ENCODE results near the gene PPM1H. TPM values are rescaled to one million over a fixed set of nuclear protein-coding genes. Genes with fewer than 3 reads are reported as not detected.

Gene PPM1H
- total RNA-seq, 5 donors from 2014 or later (not counting 1 experiment from before 2014, with no cell fraction given): 0.18 to 0.82 (median 0.42) TPM

- H3K36me3 ChIP-seq (ENCODE audit: control insufficient read depth in 2 of 2, extremely low read depth in 1 of 2, insufficient read depth in 1 of 2, low read length in 1 of 2): no peaks in the 10 kb centered on the region
- H3K9me3 ChIP-seq: no peaks in the 10 kb centered on the region
- no peak for ATAC-seq (replicated peaks in 1 of 4)
- POLR2A ChIA-PET: no interaction called here
- H3K27ac Mint-ChIP-seq: no peak overlapping the region
- H3K36me3 Mint-ChIP-seq: no peaks in the 10 kb centered on the region
- H3K4me1 Mint-ChIP-seq: no peaks in the 10 kb centered on the region
- no peak overlapping the region for H3K4me3 ChIP-seq (ENCODE audit: control insufficient read depth in 1 of 2, extremely low read depth in 1 of 2, low read length in 1 of 2)
- 68% methylated on average over 2 of the region's 2 CpGs for WGBS (ENCODE audit: insufficient coverage)
- no peaks in the 10 kb centered on the region for H3K4me1 ChIP-seq (ENCODE audit: control insufficient read depth in 1 of 2, extremely low read depth in 1 of 2, insufficient read depth in 2 of 2, low read length in 2 of 2)
- H3K27ac ChIP-seq (ENCODE audit: low read length): no peak overlapping the region
- H3K4me3 Mint-ChIP-seq: no peak overlapping the region
- no peak for DNase-seq
- H3K9me3 Mint-ChIP-seq: no peaks in the 10 kb centered on the region
- H3K27me3 Mint-ChIP-seq: peaks cover 5 to 9% of the 10 kb centered on the region in 2 donors
- peaks cover 0 to 10% of the 10 kb centered on the region in 2 experiments for H3K27me3 ChIP-seq (replicated peaks in 1 of 2; ENCODE audit: control insufficient read depth in 2 of 2, extremely low read depth in 1 of 2, insufficient read depth in 2 of 2, low read length in 1 of 2)
- CTCF ChIA-PET: no interaction called here
Observed at GRCh38 chr12:62924084-62924483, 10.9 kb downstream of the PPM1H start.

GRCh38 chr12:62922539-62922938, 12.4 kb downstream of the PPM1H start:
- Mint-ChIP-seq H3K9me3 (no peaks in the 10 kb centered on the region), H3K27me3 (peaks cover 0 to 7% of the 10 kb centered on the region in 2 donors), H3K36me3 (no peaks in the 10 kb centered on the region), H3K4me1 (no peaks in the 10 kb centered on the region), H3K4me3 (no peak overlapping the region), H3K27ac (no peak overlapping the region)
- ATAC-seq (replicated peaks in 1 of 4) (no peak), DNase-seq (no peak)
- H3K4me3 ChIP-seq (ENCODE audit: control insufficient read depth in 1 of 2, extremely low read depth in 1 of 2, low read length in 1 of 2): no peak overlapping the region
- 80% methylated on average over 1 of the region's 2 CpGs for WGBS (ENCODE audit: insufficient coverage)
- ChIA-PET CTCF (no interaction called here), POLR2A (no interaction called here)
- H3K27ac ChIP-seq (ENCODE audit: low read length): no peak overlapping the region
- H3K36me3 ChIP-seq (ENCODE audit: control insufficient read depth in 2 of 2, extremely low read depth in 1 of 2, insufficient read depth in 1 of 2, low read length in 1 of 2): no peaks in the 10 kb centered on the region
- peaks cover 0 to 10% of the 10 kb centered on the region in 2 experiments for H3K27me3 ChIP-seq (replicated peaks in 1 of 2; ENCODE audit: control insufficient read depth in 2 of 2, extremely low read depth in 1 of 2, insufficient read depth in 2 of 2, low read length in 1 of 2)
- no peaks in the 10 kb centered on the region for H3K4me1 ChIP-seq (ENCODE audit: control insufficient read depth in 1 of 2, extremely low read depth in 1 of 2, insufficient read depth in 2 of 2, low read length in 2 of 2)
- no peaks in the 10 kb centered on the region for H3K9me3 ChIP-seq

DNA sequence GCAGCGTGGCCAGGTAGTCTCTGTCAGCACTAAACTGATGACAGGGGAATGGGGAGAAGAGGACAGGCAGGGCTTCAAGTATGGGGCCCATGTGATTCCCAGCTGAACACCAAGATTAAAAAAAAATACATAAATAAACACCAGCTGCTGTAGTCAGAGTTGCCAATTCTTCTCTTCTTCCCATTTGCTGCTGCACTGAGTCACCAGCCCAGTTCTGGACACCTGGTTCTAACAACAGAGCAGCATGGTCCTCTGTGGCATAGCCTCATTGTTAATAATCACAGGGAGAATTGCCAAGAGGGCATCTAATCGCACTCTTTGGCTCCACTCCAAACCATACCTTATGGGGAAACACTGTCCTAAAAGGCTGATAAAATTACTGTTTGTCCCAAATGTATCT, 15.1 kb downstream of the PPM1H start:
- Histone ChIP-seq H3K27ac (ENCODE audit: low read length) (no peak overlapping the region), H3K27me3 (replicated peaks in 1 of 2; ENCODE audit: control insufficient read depth in 2 of 2, extremely low read depth in 1 of 2, insufficient read depth in 2 of 2, low read length in 1 of 2) (peaks cover 0 to 4% of the 10 kb centered on the region in 2 experiments), H3K36me3 (ENCODE audit: control insufficient read depth in 2 of 2, extremely low read depth in 1 of 2, insufficient read depth in 1 of 2, low read length in 1 of 2) (no peaks in the 10 kb centered on the region), H3K4me3 (ENCODE audit: control insufficient read depth in 1 of 2, extremely low read depth in 1 of 2, low read length in 1 of 2) (no peak overlapping the region), H3K4me1 (ENCODE audit: control insufficient read depth in 1 of 2, extremely low read depth in 1 of 2, insufficient read depth in 2 of 2, low read length in 2 of 2) (no peaks in the 10 kb centered on the region), H3K9me3 (no peaks in the 10 kb centered on the region)
- 71% methylated on average over 1 of the region's 2 CpGs for WGBS (ENCODE audit: insufficient coverage)
- Mint-ChIP-seq H3K9me3 (no peaks in the 10 kb centered on the region), H3K27ac (no peak overlapping the region), H3K4me3 (no peak overlapping the region), H3K27me3 (peaks cover 4 to 7% of the 10 kb centered on the region in 2 donors), H3K36me3 (no peaks in the 10 kb centered on the region), H3K4me1 (no peaks in the 10 kb centered on the region)
- DNase-seq: no peak
- no peak for ATAC-seq (replicated peaks in 1 of 4)
- ChIA-PET POLR2A (interaction anchor here in 1 of 2 donors (0.6 kb wide), 1 partner anchor 1198 kb away, joined by 3 read pairs; no protein-coding TSS in a partner anchor), CTCF (no interaction called here)

GRCh38 chr12:62917926-62918325, 17.0 kb downstream of the PPM1H start:
- no peak overlapping the region for H3K27ac ChIP-seq (ENCODE audit: low read length)
- no peak overlapping the region for H3K27ac Mint-ChIP-seq
- ChIA-PET CTCF (no interaction called here), POLR2A (no interaction called here)
- H3K4me1 ChIP-seq (ENCODE audit: control insufficient read depth in 1 of 2, extremely low read depth in 1 of 2, insufficient read depth in 2 of 2, low read length in 2 of 2): no peaks in the 10 kb centered on the region
- no peaks in the 10 kb centered on the region for H3K9me3 Mint-ChIP-seq
- no peak overlapping the region for H3K4me3 ChIP-seq (ENCODE audit: control insufficient read depth in 1 of 2, extremely low read depth in 1 of 2, low read length in 1 of 2)
- no peaks in the 10 kb centered on the region for H3K9me3 ChIP-seq
- no peaks in the 10 kb centered on the region for H3K36me3 Mint-ChIP-seq
- DNase-seq: no peak
- no peaks in the 10 kb centered on the region for H3K36me3 ChIP-seq (ENCODE audit: control insufficient read depth in 2 of 2, extremely low read depth in 1 of 2, insufficient read depth in 1 of 2, low read length in 1 of 2)
- H3K27me3 Mint-ChIP-seq: peaks cover 4% of the 10 kb centered on the region in 2 donors
- H3K4me3 Mint-ChIP-seq: no peak overlapping the region
- H3K4me1 Mint-ChIP-seq: no peaks in the 10 kb centered on the region
- no CpG with 5 or more reads among the region's 1 CpG for WGBS (ENCODE audit: insufficient coverage)
- H3K27me3 ChIP-seq (replicated peaks in 1 of 2; ENCODE audit: control insufficient read depth in 2 of 2, extremely low read depth in 1 of 2, insufficient read depth in 2 of 2, low read length in 1 of 2): peaks cover 0 to 3% of the 10 kb centered on the region in 2 experiments
- no peak for ATAC-seq (replicated peaks in 1 of 4)

- no peaks in the 10 kb centered on the region for H3K4me1 ChIP-seq (ENCODE audit: control insufficient read depth in 1 of 2, extremely low read depth in 1 of 2, insufficient read depth in 2 of 2, low read length in 2 of 2)
- no peaks in the 10 kb centered on the region for H3K9me3 ChIP-seq
- Mint-ChIP-seq H3K4me1 (no peaks in the 10 kb centered on the region), H3K27ac (no peak overlapping the region), H3K4me3 (no peak overlapping the region), H3K36me3 (no peaks in the 10 kb centered on the region), H3K27me3 (peaks cover 4% of the 10 kb centered on the region in 2 donors), H3K9me3 (no peaks in the 10 kb centered on the region)
- WGBS (ENCODE audit: insufficient coverage): 80% methylated on average over 2 of the region's 7 CpGs
- H3K36me3 ChIP-seq (ENCODE audit: control insufficient read depth in 2 of 2, extremely low read depth in 1 of 2, insufficient read depth in 1 of 2, low read length in 1 of 2): no peaks in the 10 kb centered on the region
- DNase-seq (no peak), ATAC-seq (replicated peaks in 1 of 4) (no peak)
- H3K27ac ChIP-seq (ENCODE audit: low read length): no peak overlapping the region
- no peak overlapping the region for H3K4me3 ChIP-seq (ENCODE audit: control insufficient read depth in 1 of 2, extremely low read depth in 1 of 2, low read length in 1 of 2)
- CTCF ChIA-PET: interaction anchor here in 1 of 2 donors (0.6 kb wide), 1 partner anchor 1370 kb away, joined by 3 read pairs; no protein-coding TSS in a partner anchor
- H3K27me3 ChIP-seq (replicated peaks in 1 of 2; ENCODE audit: control insufficient read depth in 2 of 2, extremely low read depth in 1 of 2, insufficient read depth in 2 of 2, low read length in 1 of 2): peaks cover 0 to 3% of the 10 kb centered on the region in 2 experiments
- POLR2A ChIA-PET: no interaction called here
Observed at GRCh38 chr12:62916632-62917425, 18.1 kb downstream of the PPM1H start.

- Mint-ChIP-seq H3K4me1 (no peaks in the 10 kb centered on the region), H3K9me3 (no peaks in the 10 kb centered on the region), H3K36me3 (no peaks in the 10 kb centered on the region), H3K27me3 (peaks cover 4% of the 10 kb centered on the region in 2 donors), H3K4me3 (no peak overlapping the region), H3K27ac (no peak overlapping the region)
- Histone ChIP-seq H3K27ac (ENCODE audit: low read length) (no peak overlapping the region), H3K27me3 (replicated peaks in 1 of 2; ENCODE audit: control insufficient read depth in 2 of 2, extremely low read depth in 1 of 2, insufficient read depth in 2 of 2, low read length in 1 of 2) (peaks cover 0 to 3% of the 10 kb centered on the region in 2 experiments), H3K4me1 (ENCODE audit: control insufficient read depth in 1 of 2, extremely low read depth in 1 of 2, insufficient read depth in 2 of 2, low read length in 2 of 2) (no peaks in the 10 kb centered on the region), H3K36me3 (ENCODE audit: control insufficient read depth in 2 of 2, extremely low read depth in 1 of 2, insufficient read depth in 1 of 2, low read length in 1 of 2) (no peaks in the 10 kb centered on the region), H3K4me3 (ENCODE audit: control insufficient read depth in 1 of 2, extremely low read depth in 1 of 2, low read length in 1 of 2) (no peak overlapping the region), H3K9me3 (no peaks in the 10 kb centered on the region)
- no peak for DNase-seq
- CTCF ChIA-PET: no interaction called here
- WGBS (ENCODE audit: insufficient coverage): 87% methylated on average over 6 of the region's 6 CpGs
- ATAC-seq (replicated peaks in 1 of 4): no peak
- POLR2A ChIA-PET: no interaction called here
Observed at GRCh38 chr12:62915204-62915529, 19.8 kb downstream of the PPM1H start.
